WTC11 (cell line): ENCODE results near the gene HMGCS2. TPM values are rescaled to one million over a fixed set of nuclear protein-coding genes. Genes with fewer than 3 reads are reported as not detected.
A peak's percentile ranks its signal among the peaks of the same experiment; 100 is the strongest.

ENCODE experiments used
- ATAC-seq: fragments of 200-7000 bp; cut with Tn5 transposase; 2 replicates; pipeline ENCODE4 v1.10.0; 2021; ENCODE audit warnings: mild to moderate bottlenecking, moderate library complexity
- CTCF ChIA-PET: fragments of 300-600 bp; sonication (Branson Sonifier 250); formaldehyde crosslinking; loops from one replicate; lab custom pipeline; 2021; ENCODE audit warnings: antibody characterized with exemption; lab: Charles Lee
- POLR2A ChIA-PET: fragments of 350-600 bp; sonication (Branson Sonifier 250); formaldehyde crosslinking; loops from one replicate; lab custom pipeline; 2021; ENCODE audit warnings: antibody characterized with exemption; lab: Charles Lee
- DNase-seq: peaks from one replicate; pipeline ENCODE4 v3.0.0; 2021; ENCODE audit warnings: low spot score
- H3K27ac Mint-ChIP-seq: 2 replicates; pipeline ENCODE4 v1.8.0; 2021; ENCODE audit warnings: mixed read lengths
- H3K27me3 Mint-ChIP-seq: 2 replicates; pipeline ENCODE4 v1.8.0; 2021; ENCODE audit warnings: low read depth, mild to moderate bottlenecking, moderate library complexity, mixed read lengths
- H3K36me3 Mint-ChIP-seq: 2 replicates; pipeline ENCODE4 v1.8.0; 2021; ENCODE audit warnings: mixed read lengths
- H3K4me1 Mint-ChIP-seq: 2 replicates; pipeline ENCODE4 v1.8.0; 2022; ENCODE audit warnings: mixed read lengths
- H3K4me3 Mint-ChIP-seq: 2 replicates; pipeline ENCODE4 v1.8.0; 2021; ENCODE audit warnings: mild to moderate bottlenecking, moderate library complexity, mixed read lengths
- H3K9me3 Mint-ChIP-seq: 2 replicates; pipeline ENCODE4 v1.8.0; 2021; ENCODE audit warnings: mixed read lengths
- ATF1 ChIP-seq: sonication (generic); formaldehyde crosslinking; IDR thresholded peaks from 2 replicates; pipeline ENCODE4 v1.8.1; 2023; ENCODE audit warnings: mild to moderate bottlenecking, moderate library complexity, missing genetic modification reagents
- CDX4 ChIP-seq: fragments of 250-450 bp; sonication (Bioruptor Pico); IDR thresholded peaks from 2 replicates; pipeline ENCODE4 v1.9.0; 2021; ENCODE audit warnings: moderate library complexity, mild to moderate bottlenecking, inconsistent platforms, borderline replicate concordance
- CREB1 ChIP-seq: sonication (generic); formaldehyde crosslinking; IDR thresholded peaks from 2 replicates; pipeline ENCODE4 v1.8.0; 2023; ENCODE audit warnings: mild to moderate bottlenecking, missing genetic modification reagents
- ESRRA ChIP-seq: sonication (generic); formaldehyde crosslinking; IDR thresholded peaks from 2 replicates; pipeline ENCODE4 v1.8.1; 2022; ENCODE audit warnings: mild to moderate bottlenecking, missing genetic modification reagents, borderline replicate concordance
- JUN ChIP-seq: sonication (generic); formaldehyde crosslinking; IDR thresholded peaks from 2 replicates; pipeline ENCODE4 v1.8.0; 2023; ENCODE audit warnings: mild to moderate bottlenecking, missing genetic modification reagents
- KAT7 ChIP-seq: sonication (generic); formaldehyde crosslinking; IDR thresholded peaks from 2 replicates; pipeline ENCODE4 v1.8.1; 2023; ENCODE audit warnings: missing genetic modification reagents, mild to moderate bottlenecking, borderline replicate concordance
- MYBL2 ChIP-seq: sonication (generic); formaldehyde crosslinking; IDR thresholded peaks from 2 replicates; pipeline ENCODE4 v1.8.1; 2023; ENCODE audit warnings: mild to moderate bottlenecking, moderate library complexity, missing genetic modification reagents
- NR2C2 ChIP-seq: sonication (generic); formaldehyde crosslinking; IDR thresholded peaks from 2 replicates; pipeline ENCODE4 v1.8.0; 2022; ENCODE audit warnings: mild to moderate bottlenecking, missing genetic modification reagents
- RELA ChIP-seq: sonication (generic); formaldehyde crosslinking; IDR thresholded peaks from 2 replicates; pipeline ENCODE4 v1.8.1; 2022; ENCODE audit warnings: missing genetic modification reagents, mild to moderate bottlenecking, borderline replicate concordance
- SP1 ChIP-seq: sonication (generic); formaldehyde crosslinking; conservative IDR thresholded peaks from 2 replicates; pipeline ENCODE4 v1.8.1; 2022; ENCODE audit warnings: missing genetic modification reagents
- TCF7 ChIP-seq: sonication (generic); formaldehyde crosslinking; IDR thresholded peaks from 2 replicates; pipeline ENCODE4 v1.8.0; 2022; ENCODE audit warnings: mild to moderate bottlenecking, low read depth, missing genetic modification reagents, moderate library complexity
- TP53 ChIP-seq: sonication (generic); formaldehyde crosslinking; IDR thresholded peaks from 2 replicates; pipeline ENCODE4 v1.8.1; 2023; ENCODE audit warnings: mild to moderate bottlenecking, missing genetic modification reagents
- ZNF138 ChIP-seq: sonication (generic); formaldehyde crosslinking; conservative IDR thresholded peaks from 2 replicates; pipeline ENCODE4 v1.8.1; 2022; ENCODE audit warnings: mild to moderate bottlenecking, moderate library complexity, missing genetic modification reagents
- ZNF671 ChIP-seq: fragments of 250-450 bp; sonication (Bioruptor Pico); IDR thresholded peaks from 2 replicates; pipeline ENCODE4 v1.8.0; 2021; ENCODE audit warnings: mild to moderate bottlenecking
- total RNA-seq: library from RNA; stranded (reverse); gene quantifications from 3 replicates; pipeline ENCODE4 v1.2.3, GENCODE V29; 2021
- TF ChIP-seq, protein P1 (sequence below): sonication (generic); formaldehyde crosslinking; IDR thresholded peaks from 2 replicates; pipeline ENCODE4 v1.8.1; 2022; ENCODE audit warnings: low read depth, missing genetic modification reagents, borderline replicate concordance
- TF ChIP-seq, protein P2 (sequence below): sonication (generic); formaldehyde crosslinking; IDR thresholded peaks from 2 replicates; pipeline ENCODE4 v1.8.1; 2023; ENCODE audit warnings: mild to moderate bottlenecking, missing genetic modification reagents
- TF ChIP-seq, protein P3 (sequence below): sonication (generic); formaldehyde crosslinking; IDR thresholded peaks from 2 replicates; pipeline ENCODE4 v1.8.0; 2022; ENCODE audit warnings: mild to moderate bottlenecking, missing genetic modification reagents
- TF ChIP-seq, protein P4 (sequence below): fragments of 250-450 bp; sonication (Bioruptor Pico); IDR thresholded peaks from 2 replicates; pipeline ENCODE4 v1.9.0; 2021; ENCODE audit warnings: mild to moderate bottlenecking
- TF ChIP-seq, protein P5 (sequence below): sonication (generic); formaldehyde crosslinking; IDR thresholded peaks from 2 replicates; pipeline ENCODE4 v1.8.0; 2023; ENCODE audit warnings: missing genetic modification reagents, mild to moderate bottlenecking, borderline replicate concordance

Gene HMGCS2
- total RNA-seq, 1 experiment from 2014 or later: 0.24 TPM

DNA sequence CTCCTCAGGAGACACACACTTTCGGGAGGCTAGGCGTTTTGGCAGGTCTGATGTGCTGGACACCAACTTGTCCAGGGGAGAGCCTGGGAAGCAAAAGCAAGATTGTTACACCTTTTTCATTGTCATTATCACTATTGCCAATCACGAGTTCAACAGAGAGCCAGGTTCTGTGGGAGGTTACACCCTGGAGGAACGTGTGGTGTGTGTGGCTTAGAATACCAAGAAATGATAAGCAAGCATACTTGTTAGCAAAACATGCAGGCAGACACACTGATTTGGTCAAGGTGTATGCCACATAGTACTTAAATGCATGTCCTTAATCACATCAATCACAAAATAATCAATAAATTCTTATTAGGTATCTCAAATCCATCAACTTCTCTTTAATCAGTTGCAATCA, 16.1 kb downstream of the HMGCS2 start:
- DNase-seq: no peak
- H3K4me1 Mint-ChIP-seq: peaks cover 2% of the 10 kb centered on the region; the same call in 1 of the 2 replicates
- H3K4me3 Mint-ChIP-seq: no peak overlapping the region
- no peaks in the 10 kb centered on the region for H3K36me3 Mint-ChIP-seq
- ChIA-PET CTCF (no interaction called here), POLR2A (no interaction called here)
- H3K27me3 Mint-ChIP-seq: no peaks in the 10 kb centered on the region
- TF ChIP-seq KAT7 (CRISPR knock-in tag) (no peak), CREB1 (CRISPR knock-in tag) (no peak), CDX4 (CRISPR knock-in tag) (no peak), RELA (CRISPR knock-in tag) (no peak)
- TF ChIP-seq, protein P1, sequence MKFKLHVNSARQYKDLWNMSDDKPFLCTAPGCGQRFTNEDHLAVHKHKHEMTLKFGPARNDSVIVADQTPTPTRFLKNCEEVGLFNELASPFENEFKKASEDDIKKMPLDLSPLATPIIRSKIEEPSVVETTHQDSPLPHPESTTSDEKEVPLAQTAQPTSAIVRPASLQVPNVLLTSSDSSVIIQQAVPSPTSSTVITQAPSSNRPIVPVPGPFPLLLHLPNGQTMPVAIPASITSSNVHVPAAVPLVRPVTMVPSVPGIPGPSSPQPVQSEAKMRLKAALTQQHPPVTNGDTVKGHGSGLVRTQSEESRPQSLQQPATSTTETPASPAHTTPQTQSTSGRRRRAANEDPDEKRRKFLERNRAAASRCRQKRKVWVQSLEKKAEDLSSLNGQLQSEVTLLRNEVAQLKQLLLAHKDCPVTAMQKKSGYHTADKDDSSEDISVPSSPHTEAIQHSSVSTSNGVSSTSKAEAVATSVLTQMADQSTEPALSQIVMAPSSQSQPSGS (CRISPR knock-in tag): no peak
- TF ChIP-seq, protein P2, sequence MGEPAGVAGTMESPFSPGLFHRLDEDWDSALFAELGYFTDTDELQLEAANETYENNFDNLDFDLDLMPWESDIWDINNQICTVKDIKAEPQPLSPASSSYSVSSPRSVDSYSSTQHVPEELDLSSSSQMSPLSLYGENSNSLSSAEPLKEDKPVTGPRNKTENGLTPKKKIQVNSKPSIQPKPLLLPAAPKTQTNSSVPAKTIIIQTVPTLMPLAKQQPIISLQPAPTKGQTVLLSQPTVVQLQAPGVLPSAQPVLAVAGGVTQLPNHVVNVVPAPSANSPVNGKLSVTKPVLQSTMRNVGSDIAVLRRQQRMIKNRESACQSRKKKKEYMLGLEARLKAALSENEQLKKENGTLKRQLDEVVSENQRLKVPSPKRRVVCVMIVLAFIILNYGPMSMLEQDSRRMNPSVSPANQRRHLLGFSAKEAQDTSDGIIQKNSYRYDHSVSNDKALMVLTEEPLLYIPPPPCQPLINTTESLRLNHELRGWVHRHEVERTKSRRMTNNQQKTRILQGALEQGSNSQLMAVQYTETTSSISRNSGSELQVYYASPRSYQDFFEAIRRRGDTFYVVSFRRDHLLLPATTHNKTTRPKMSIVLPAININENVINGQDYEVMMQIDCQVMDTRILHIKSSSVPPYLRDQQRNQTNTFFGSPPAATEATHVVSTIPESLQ (CRISPR knock-in tag): no peak
- H3K9me3 Mint-ChIP-seq: no peaks in the 10 kb centered on the region
- ATAC-seq: no peak
- no peak overlapping the region for H3K27ac Mint-ChIP-seq

DNA sequence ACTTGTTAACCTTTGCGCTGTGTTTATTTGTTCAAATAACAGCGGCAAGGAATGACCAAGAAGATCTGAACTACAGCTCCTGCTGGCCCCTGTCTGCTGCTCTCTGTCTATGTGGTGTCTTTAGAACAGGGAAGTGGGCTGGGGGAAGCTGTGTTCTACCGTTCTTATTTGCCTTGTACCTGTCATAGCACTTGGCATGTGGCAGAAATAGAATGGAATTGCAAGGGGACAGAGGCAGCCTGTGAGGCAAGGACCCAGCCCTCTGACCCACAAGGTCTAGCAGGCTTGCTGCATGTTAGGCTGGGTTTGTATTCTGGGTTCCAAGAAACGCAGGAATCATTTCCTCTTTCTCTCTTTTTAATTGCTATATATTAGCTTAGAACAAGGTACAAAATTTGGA, 20.7 kb downstream of the HMGCS2 start:
- TF ChIP-seq TP53 (CRISPR knock-in tag) (no peak), JUN (CRISPR knock-in tag) (no peak), ZNF138 (CRISPR knock-in tag) (no peak), ZNF671 (CRISPR knock-in tag) (no peak), ATF1 (CRISPR knock-in tag) (no peak)
- TF ChIP-seq, protein P3, sequence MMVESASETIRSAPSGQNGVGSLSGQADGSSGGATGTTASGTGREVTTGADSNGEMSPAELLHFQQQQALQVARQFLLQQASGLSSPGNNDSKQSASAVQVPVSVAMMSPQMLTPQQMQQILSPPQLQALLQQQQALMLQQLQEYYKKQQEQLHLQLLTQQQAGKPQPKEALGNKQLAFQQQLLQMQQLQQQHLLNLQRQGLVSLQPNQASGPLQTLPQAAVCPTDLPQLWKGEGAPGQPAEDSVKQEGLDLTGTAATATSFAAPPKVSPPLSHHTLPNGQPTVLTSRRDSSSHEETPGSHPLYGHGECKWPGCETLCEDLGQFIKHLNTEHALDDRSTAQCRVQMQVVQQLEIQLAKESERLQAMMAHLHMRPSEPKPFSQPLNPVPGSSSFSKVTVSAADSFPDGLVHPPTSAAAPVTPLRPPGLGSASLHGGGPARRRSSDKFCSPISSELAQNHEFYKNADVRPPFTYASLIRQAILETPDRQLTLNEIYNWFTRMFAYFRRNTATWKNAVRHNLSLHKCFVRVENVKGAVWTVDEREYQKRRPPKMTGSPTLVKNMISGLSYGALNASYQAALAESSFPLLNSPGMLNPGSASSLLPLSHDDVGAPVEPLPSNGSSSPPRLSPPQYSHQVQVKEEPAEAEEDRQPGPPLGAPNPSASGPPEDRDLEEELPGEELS (CRISPR knock-in tag): no peak
- H3K27ac Mint-ChIP-seq: no peak overlapping the region
- ChIA-PET CTCF (interaction anchor here (0.6 to 3.1 kb wide), 8 partner anchors 12 to 136 kb away, joined by 3 to 13 read pairs (median 4); partner anchors contain the start of genes HMGCS2 and ZNF697), POLR2A (no interaction called here)
- no peaks in the 10 kb centered on the region for H3K9me3 Mint-ChIP-seq
- no peak for ATAC-seq
- H3K4me1 Mint-ChIP-seq: peaks cover 32% of the 10 kb centered on the region
- no peaks in the 10 kb centered on the region for H3K27me3 Mint-ChIP-seq
- no peak overlapping the region for H3K4me3 Mint-ChIP-seq
- H3K36me3 Mint-ChIP-seq: peaks cover 4% of the 10 kb centered on the region; the same call in 1 of the 2 replicates
- DNase-seq: no peak

DNA sequence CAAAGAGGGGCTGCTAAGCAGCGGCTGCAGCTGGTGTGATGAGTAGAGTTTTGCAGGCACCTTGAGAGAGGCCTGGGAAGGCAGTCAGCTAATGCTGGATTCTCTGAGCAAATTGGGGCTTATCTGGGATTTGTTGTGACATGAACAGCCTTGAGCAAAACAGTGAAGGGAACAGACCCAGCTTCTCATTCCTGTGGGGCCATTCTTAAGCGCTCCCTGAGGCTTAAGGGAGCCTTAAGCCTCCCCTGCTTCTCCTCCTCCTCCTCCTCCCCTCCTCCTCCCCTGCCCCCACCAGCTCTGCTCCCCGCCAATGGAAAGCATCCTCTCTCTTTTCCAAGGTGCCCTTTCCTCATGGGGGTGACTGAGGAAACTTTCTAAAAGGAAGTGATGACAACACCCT, 21.3 kb downstream of the HMGCS2 start:
- ChIA-PET POLR2A (interaction anchor here (1.0 kb wide), 2 partner anchors 21 to 34 kb away, joined by 3 to 4 read pairs; no protein-coding TSS in a partner anchor), CTCF (interaction anchor here (0.6 to 3.1 kb wide), 11 partner anchors 13 to 203 kb away, joined by 3 to 13 read pairs (median 3); partner anchors contain the start of genes HMGCS2 and ZNF697)
- DNase-seq: no peak
- Mint-ChIP-seq H3K9me3 (no peaks in the 10 kb centered on the region), H3K27me3 (no peaks in the 10 kb centered on the region), H3K36me3 (peaks cover 7% of the 10 kb centered on the region), H3K4me3 (no peak overlapping the region), H3K27ac (no peak overlapping the region), H3K4me1 (peaks cover 32% of the 10 kb centered on the region)
- ATAC-seq: peak; percentile 13; the same call in 1 of the 2 replicates
- TF ChIP-seq, protein P4, sequence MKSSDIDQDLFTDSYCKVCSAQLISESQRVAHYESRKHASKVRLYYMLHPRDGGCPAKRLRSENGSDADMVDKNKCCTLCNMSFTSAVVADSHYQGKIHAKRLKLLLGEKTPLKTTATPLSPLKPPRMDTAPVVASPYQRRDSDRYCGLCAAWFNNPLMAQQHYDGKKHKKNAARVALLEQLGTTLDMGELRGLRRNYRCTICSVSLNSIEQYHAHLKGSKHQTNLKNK (CRISPR knock-in tag): no peak
- TF ChIP-seq TCF7 (CRISPR knock-in tag): no peak
- TF ChIP-seq MYBL2 (CRISPR knock-in tag): no peak
- TF ChIP-seq SP1: no peak
- TF ChIP-seq, protein P5, sequence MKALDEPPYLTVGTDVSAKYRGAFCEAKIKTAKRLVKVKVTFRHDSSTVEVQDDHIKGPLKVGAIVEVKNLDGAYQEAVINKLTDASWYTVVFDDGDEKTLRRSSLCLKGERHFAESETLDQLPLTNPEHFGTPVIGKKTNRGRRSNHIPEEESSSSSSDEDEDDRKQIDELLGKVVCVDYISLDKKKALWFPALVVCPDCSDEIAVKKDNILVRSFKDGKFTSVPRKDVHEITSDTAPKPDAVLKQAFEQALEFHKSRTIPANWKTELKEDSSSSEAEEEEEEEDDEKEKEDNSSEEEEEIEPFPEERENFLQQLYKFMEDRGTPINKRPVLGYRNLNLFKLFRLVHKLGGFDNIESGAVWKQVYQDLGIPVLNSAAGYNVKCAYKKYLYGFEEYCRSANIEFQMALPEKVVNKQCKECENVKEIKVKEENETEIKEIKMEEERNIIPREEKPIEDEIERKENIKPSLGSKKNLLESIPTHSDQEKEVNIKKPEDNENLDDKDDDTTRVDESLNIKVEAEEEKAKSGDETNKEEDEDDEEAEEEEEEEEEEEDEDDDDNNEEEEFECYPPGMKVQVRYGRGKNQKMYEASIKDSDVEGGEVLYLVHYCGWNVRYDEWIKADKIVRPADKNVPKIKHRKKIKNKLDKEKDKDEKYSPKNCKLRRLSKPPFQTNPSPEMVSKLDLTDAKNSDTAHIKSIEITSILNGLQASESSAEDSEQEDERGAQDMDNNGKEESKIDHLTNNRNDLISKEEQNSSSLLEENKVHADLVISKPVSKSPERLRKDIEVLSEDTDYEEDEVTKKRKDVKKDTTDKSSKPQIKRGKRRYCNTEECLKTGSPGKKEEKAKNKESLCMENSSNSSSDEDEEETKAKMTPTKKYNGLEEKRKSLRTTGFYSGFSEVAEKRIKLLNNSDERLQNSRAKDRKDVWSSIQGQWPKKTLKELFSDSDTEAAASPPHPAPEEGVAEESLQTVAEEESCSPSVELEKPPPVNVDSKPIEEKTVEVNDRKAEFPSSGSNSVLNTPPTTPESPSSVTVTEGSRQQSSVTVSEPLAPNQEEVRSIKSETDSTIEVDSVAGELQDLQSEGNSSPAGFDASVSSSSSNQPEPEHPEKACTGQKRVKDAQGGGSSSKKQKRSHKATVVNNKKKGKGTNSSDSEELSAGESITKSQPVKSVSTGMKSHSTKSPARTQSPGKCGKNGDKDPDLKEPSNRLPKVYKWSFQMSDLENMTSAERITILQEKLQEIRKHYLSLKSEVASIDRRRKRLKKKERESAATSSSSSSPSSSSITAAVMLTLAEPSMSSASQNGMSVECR (CRISPR knock-in tag): no peak
- TF ChIP-seq ESRRA: no peak
- no peak for TF ChIP-seq NR2C2
